GM23338 (cell line): ENCODE measurements around the gene MIOS. TPM values are rescaled to one million over a fixed set of nuclear protein-coding genes. Genes with fewer than 3 reads are reported as not detected.

Source experiments
- ATAC-seq: fragments of 200-7000 bp; cut with Tn5 transposase; 3 replicates; pipeline ENCODE4 v1.9.1; 2020
- DNase-seq: peaks from one replicate; pipeline ENCODE4 v3.0.0-alpha.2; 2015; ENCODE audit warnings: low spot score
- H2AFZ ChIP-seq: fragments of 200-600 bp; sonication (generic); 2 replicates; pipeline ENCODE4 v1.8.0; 2016; ENCODE audit warnings: antibody characterized with exemption, mild to moderate bottlenecking, moderate library complexity
- H3F3A ChIP-seq: fragments of 200-600 bp; sonication (generic); replicated peaks from 2 replicates; pipeline ENCODE4 v1.8.0; 2017; ENCODE audit warnings: antibody characterized with exemption, mixed run types, low read depth
- H3K27ac ChIP-seq: fragments of 200-600 bp; sonication (generic); 2 replicates; pipeline ENCODE4 v1.6.1; 2016; ENCODE audit warnings: low read depth
- H3K27me3 ChIP-seq: fragments of 200-600 bp; sonication (generic); 2 replicates; pipeline ENCODE4 v1.8.0; 2016; ENCODE audit warnings: mild to moderate bottlenecking, mixed run types, moderate library complexity; ENCODE audit not compliant: insufficient read depth
- H3K36me3 ChIP-seq: fragments of 200-600 bp; sonication (generic); 2 replicates; pipeline ENCODE4 v1.8.0; 2016; ENCODE audit warnings: mild to moderate bottlenecking; ENCODE audit not compliant: insufficient read depth
- H3K4me1 ChIP-seq: fragments of 200-600 bp; sonication (generic); 2 replicates; pipeline ENCODE4 v1.8.0; 2016; ENCODE audit warnings: mild to moderate bottlenecking, moderate library complexity; ENCODE audit not compliant: insufficient read depth
- H3K4me2 ChIP-seq: fragments of 200-600 bp; sonication (generic); 2 replicates; pipeline ENCODE4 v1.7.1; 2017; ENCODE audit warnings: mixed run types
- H3K4me3 ChIP-seq: fragments of 200-600 bp; sonication (generic); 2 replicates; pipeline ENCODE4 v1.6.1; 2016; ENCODE audit warnings: mixed run types
- H3K79me2 ChIP-seq: fragments of 200-600 bp; sonication (generic); replicated peaks from 2 replicates; pipeline ENCODE4 v1.8.0; 2017; ENCODE audit warnings: mild to moderate bottlenecking; ENCODE audit not compliant: insufficient read depth
- H3K9me2 ChIP-seq: fragments of 200-600 bp; sonication (generic); 2 replicates; pipeline ENCODE4 v1.8.0; 2017; ENCODE audit not compliant: insufficient read depth
- H4K20me1 ChIP-seq: fragments of 200-600 bp; sonication (generic); replicated peaks from 2 replicates; pipeline ENCODE4 v1.8.0; 2017; ENCODE audit warnings: mild to moderate bottlenecking; ENCODE audit not compliant: insufficient read depth
- H3K27ac Mint-ChIP-seq: 2 replicates; pipeline ENCODE4 v1.8.0; 2020; ENCODE audit warnings: inconsistent platforms, mild to moderate bottlenecking, moderate library complexity, mixed read lengths
- H3K27me3 Mint-ChIP-seq: 3 replicates; pipeline ENCODE4 v1.8.0; 2022; ENCODE audit warnings: low read depth, mild to moderate bottlenecking, moderate library complexity, mixed read lengths, inconsistent platforms; ENCODE audit not compliant: insufficient read depth, poor library complexity
- H3K36me3 Mint-ChIP-seq: 3 replicates; pipeline ENCODE4 v1.8.0; 2021; ENCODE audit warnings: low read depth, mild to moderate bottlenecking, inconsistent platforms, moderate library complexity, mixed read lengths
- H3K4me1 Mint-ChIP-seq: 3 replicates; pipeline ENCODE4 v1.8.0; 2020; ENCODE audit warnings: mild to moderate bottlenecking, inconsistent platforms, mixed read lengths
- H3K4me3 Mint-ChIP-seq: 3 replicates; pipeline ENCODE4 v1.8.0; 2021; ENCODE audit warnings: moderate library complexity, mild to moderate bottlenecking, inconsistent platforms, mixed read lengths
- H3K9me3 Mint-ChIP-seq: 3 replicates; pipeline ENCODE4 v1.8.0; 2020; ENCODE audit warnings: moderate library complexity, mild to moderate bottlenecking, inconsistent platforms, mixed read lengths
- EZH2 ChIP-seq: fragments of 200-600 bp; sonication (generic); IDR thresholded peaks from one replicate; pipeline ENCODE4 v1.8.0; 2017; ENCODE audit warnings: antibody characterized with exemption, mild to moderate bottlenecking, low read depth; ENCODE audit not compliant: unreplicated experiment
- EZH2phosphoT487 ChIP-seq: fragments of 200-600 bp; sonication (generic); IDR thresholded peaks from one replicate; pipeline ENCODE4 v1.8.1; 2018; ENCODE audit warnings: antibody characterized with exemption; ENCODE audit not compliant: unreplicated experiment
- ZNF114 ChIP-seq: fragments of 250-450 bp; sonication (Bioruptor Pico); IDR thresholded peaks from 2 replicates; pipeline ENCODE4 v1.5.0; 2020; ENCODE audit warnings: mild to moderate bottlenecking, moderate library complexity
- polyA plus RNA-seq: library from polyadenylated mRNA; unstranded; fragments of >200 nt; fragmentation: Nextera tagmentation; extraction: Ambion mirVana; gene quantifications from 2 replicates; pipeline ENCODE4 v1.2.1, GENCODE V29; 2016
- total RNA-seq: library from RNA; depleted of rRNA; stranded (reverse); fragments of >200 nt; shearing (Covaris generic); gene quantifications from 2 replicates; pipeline ENCODE4 v1.2.3, GENCODE V29; 2014
- TF ChIP-seq, protein P1 (sequence below): IDR thresholded peaks from one replicate; pipeline ENCODE4 v1.6.1; 2018; ENCODE audit warnings: antibody characterized with exemption; ENCODE audit not compliant: unreplicated experiment
- TF ChIP-seq, protein P2 (sequence below), 2 experiments: fragments of 200-600 bp in 1 of 2; sonication (generic) in 1 of 2; conservative IDR thresholded peaks; 2 replicates each; pipeline versions ENCODE4 v1.5.1 to v1.6.1; 2016 to 2017; ENCODE audit warnings: antibody characterized with exemption in 2 of 2, low read depth in 2 of 2, mild to moderate bottlenecking in 2 of 2, moderate library complexity in 1 of 2
- TF ChIP-seq, protein P3 (sequence below): IDR thresholded peaks from 2 replicates; pipeline ENCODE4 v1.6.1; 2016; ENCODE audit warnings: antibody characterized with exemption
- TF ChIP-seq, protein P4 (sequence below): fragments of 250-450 bp; sonication (Bioruptor Pico); IDR thresholded peaks from 2 replicates; pipeline ENCODE4 v1.5.0; 2020; ENCODE audit warnings: mild to moderate bottlenecking, moderate library complexity

Gene MIOS
- total and polyA plus RNA-seq, 2 experiments from 2014 or later: 13.1 to 85.7 TPM

DNA sequence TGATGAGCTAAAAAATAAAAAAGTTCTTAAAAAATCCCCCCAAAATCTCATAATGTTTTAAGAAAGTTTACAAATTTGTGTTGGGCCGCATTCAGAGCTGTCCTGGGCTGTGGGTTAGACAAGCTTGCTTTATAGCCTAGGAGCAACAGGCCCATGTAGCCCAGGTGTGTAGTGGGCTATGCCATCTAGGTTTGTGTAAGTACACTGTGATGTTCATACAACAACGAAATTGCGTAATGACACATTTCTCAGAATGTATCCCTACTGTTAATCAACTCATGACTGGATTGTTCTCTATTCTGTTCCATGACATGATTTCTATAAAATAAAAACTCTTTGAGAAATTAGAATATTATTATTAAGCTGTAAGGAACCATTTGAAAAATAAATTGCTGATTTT, 13.0 kb downstream of the MIOS start (continued):
- TF ChIP-seq, protein P1, sequence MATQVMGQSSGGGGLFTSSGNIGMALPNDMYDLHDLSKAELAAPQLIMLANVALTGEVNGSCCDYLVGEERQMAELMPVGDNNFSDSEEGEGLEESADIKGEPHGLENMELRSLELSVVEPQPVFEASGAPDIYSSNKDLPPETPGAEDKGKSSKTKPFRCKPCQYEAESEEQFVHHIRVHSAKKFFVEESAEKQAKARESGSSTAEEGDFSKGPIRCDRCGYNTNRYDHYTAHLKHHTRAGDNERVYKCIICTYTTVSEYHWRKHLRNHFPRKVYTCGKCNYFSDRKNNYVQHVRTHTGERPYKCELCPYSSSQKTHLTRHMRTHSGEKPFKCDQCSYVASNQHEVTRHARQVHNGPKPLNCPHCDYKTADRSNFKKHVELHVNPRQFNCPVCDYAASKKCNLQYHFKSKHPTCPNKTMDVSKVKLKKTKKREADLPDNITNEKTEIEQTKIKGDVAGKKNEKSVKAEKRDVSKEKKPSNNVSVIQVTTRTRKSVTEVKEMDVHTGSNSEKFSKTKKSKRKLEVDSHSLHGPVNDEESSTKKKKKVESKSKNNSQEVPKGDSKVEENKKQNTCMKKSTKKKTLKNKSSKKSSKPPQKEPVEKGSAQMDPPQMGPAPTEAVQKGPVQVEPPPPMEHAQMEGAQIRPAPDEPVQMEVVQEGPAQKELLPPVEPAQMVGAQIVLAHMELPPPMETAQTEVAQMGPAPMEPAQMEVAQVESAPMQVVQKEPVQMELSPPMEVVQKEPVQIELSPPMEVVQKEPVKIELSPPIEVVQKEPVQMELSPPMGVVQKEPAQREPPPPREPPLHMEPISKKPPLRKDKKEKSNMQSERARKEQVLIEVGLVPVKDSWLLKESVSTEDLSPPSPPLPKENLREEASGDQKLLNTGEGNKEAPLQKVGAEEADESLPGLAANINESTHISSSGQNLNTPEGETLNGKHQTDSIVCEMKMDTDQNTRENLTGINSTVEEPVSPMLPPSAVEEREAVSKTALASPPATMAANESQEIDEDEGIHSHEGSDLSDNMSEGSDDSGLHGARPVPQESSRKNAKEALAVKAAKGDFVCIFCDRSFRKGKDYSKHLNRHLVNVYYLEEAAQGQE: no peak
- TF ChIP-seq EZH2 (no peak), EZH2phosphoT487 (no peak), ZNF114 (CRISPR knock-in tag) (no peak)
- TF ChIP-seq, protein P2, sequence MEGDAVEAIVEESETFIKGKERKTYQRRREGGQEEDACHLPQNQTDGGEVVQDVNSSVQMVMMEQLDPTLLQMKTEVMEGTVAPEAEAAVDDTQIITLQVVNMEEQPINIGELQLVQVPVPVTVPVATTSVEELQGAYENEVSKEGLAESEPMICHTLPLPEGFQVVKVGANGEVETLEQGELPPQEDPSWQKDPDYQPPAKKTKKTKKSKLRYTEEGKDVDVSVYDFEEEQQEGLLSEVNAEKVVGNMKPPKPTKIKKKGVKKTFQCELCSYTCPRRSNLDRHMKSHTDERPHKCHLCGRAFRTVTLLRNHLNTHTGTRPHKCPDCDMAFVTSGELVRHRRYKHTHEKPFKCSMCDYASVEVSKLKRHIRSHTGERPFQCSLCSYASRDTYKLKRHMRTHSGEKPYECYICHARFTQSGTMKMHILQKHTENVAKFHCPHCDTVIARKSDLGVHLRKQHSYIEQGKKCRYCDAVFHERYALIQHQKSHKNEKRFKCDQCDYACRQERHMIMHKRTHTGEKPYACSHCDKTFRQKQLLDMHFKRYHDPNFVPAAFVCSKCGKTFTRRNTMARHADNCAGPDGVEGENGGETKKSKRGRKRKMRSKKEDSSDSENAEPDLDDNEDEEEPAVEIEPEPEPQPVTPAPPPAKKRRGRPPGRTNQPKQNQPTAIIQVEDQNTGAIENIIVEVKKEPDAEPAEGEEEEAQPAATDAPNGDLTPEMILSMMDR (conservative IDR thresholded peaks at IDR 0.05; ENCODE audit: low read depth in 2 of 2): no peak
- TF ChIP-seq, protein P3, sequence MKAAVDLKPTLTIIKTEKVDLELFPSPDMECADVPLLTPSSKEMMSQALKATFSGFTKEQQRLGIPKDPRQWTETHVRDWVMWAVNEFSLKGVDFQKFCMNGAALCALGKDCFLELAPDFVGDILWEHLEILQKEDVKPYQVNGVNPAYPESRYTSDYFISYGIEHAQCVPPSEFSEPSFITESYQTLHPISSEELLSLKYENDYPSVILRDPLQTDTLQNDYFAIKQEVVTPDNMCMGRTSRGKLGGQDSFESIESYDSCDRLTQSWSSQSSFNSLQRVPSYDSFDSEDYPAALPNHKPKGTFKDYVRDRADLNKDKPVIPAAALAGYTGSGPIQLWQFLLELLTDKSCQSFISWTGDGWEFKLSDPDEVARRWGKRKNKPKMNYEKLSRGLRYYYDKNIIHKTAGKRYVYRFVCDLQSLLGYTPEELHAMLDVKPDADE: no peak

DNA sequence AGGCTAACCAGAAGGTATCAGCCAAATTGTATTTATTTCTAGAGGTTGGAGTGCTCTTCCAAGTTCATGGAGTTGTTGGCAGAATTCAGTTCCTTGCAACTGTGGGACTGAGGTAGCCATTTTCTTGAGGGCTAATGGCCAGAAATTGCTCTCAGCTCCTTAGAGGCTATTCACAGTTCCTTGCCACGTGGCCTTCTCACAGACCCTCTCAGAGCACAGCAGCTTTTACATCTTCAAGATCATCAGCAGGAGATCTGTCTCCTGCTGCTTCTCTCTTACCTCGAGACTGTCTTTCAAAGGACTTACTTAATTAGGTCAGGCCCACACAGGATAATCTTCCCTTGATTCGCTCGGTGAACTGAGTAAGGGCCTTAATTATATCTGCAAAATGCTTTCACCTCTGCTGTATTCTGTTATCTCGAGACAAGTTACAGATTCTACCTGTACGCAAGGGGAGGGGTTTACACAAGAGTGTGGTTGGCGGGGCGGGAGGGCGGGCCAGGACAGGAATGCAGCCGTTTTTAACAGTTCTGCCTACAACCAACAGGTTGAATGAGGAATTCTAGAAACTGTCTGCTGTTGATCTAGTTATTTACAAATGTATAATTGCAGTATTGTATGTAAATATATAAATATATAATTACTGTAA, 15.0 kb downstream of the MIOS start:
- Histone ChIP-seq H2AFZ (no peak overlapping the region), H4K20me1 (no peaks in the 10 kb centered on the region), H3K4me1 (no peaks in the 10 kb centered on the region), H3K79me2 (peaks cover 6% of the 10 kb centered on the region; the same call in 1 of the 2 replicates), H3K36me3 (no peaks in the 10 kb centered on the region), H3K27ac (no peak overlapping the region; the same call in 1 of the 2 replicates), H3K4me3 (no peak overlapping the region), H3F3A (no peaks in the 10 kb centered on the region), H3K4me2 (no peak overlapping the region), H3K27me3 (no peaks in the 10 kb centered on the region), H3K9me2 (no peaks in the 10 kb centered on the region)
- Mint-ChIP-seq H3K9me3 (no peaks in the 10 kb centered on the region), H3K27me3 (no peaks in the 10 kb centered on the region), H3K4me1 (peaks cover 9% of the 10 kb centered on the region), H3K27ac (peak overlapping the region; percentile 88), H3K36me3 (peaks cover 16% of the 10 kb centered on the region; the same call in 2 of the 3 replicates), H3K4me3 (peak overlapping the region; percentile 34; the same call in 1 of the 3 replicates)
- peak; percentile 67 for DNase-seq
- ATAC-seq: peak; percentile 98
- TF ChIP-seq, protein P4, sequence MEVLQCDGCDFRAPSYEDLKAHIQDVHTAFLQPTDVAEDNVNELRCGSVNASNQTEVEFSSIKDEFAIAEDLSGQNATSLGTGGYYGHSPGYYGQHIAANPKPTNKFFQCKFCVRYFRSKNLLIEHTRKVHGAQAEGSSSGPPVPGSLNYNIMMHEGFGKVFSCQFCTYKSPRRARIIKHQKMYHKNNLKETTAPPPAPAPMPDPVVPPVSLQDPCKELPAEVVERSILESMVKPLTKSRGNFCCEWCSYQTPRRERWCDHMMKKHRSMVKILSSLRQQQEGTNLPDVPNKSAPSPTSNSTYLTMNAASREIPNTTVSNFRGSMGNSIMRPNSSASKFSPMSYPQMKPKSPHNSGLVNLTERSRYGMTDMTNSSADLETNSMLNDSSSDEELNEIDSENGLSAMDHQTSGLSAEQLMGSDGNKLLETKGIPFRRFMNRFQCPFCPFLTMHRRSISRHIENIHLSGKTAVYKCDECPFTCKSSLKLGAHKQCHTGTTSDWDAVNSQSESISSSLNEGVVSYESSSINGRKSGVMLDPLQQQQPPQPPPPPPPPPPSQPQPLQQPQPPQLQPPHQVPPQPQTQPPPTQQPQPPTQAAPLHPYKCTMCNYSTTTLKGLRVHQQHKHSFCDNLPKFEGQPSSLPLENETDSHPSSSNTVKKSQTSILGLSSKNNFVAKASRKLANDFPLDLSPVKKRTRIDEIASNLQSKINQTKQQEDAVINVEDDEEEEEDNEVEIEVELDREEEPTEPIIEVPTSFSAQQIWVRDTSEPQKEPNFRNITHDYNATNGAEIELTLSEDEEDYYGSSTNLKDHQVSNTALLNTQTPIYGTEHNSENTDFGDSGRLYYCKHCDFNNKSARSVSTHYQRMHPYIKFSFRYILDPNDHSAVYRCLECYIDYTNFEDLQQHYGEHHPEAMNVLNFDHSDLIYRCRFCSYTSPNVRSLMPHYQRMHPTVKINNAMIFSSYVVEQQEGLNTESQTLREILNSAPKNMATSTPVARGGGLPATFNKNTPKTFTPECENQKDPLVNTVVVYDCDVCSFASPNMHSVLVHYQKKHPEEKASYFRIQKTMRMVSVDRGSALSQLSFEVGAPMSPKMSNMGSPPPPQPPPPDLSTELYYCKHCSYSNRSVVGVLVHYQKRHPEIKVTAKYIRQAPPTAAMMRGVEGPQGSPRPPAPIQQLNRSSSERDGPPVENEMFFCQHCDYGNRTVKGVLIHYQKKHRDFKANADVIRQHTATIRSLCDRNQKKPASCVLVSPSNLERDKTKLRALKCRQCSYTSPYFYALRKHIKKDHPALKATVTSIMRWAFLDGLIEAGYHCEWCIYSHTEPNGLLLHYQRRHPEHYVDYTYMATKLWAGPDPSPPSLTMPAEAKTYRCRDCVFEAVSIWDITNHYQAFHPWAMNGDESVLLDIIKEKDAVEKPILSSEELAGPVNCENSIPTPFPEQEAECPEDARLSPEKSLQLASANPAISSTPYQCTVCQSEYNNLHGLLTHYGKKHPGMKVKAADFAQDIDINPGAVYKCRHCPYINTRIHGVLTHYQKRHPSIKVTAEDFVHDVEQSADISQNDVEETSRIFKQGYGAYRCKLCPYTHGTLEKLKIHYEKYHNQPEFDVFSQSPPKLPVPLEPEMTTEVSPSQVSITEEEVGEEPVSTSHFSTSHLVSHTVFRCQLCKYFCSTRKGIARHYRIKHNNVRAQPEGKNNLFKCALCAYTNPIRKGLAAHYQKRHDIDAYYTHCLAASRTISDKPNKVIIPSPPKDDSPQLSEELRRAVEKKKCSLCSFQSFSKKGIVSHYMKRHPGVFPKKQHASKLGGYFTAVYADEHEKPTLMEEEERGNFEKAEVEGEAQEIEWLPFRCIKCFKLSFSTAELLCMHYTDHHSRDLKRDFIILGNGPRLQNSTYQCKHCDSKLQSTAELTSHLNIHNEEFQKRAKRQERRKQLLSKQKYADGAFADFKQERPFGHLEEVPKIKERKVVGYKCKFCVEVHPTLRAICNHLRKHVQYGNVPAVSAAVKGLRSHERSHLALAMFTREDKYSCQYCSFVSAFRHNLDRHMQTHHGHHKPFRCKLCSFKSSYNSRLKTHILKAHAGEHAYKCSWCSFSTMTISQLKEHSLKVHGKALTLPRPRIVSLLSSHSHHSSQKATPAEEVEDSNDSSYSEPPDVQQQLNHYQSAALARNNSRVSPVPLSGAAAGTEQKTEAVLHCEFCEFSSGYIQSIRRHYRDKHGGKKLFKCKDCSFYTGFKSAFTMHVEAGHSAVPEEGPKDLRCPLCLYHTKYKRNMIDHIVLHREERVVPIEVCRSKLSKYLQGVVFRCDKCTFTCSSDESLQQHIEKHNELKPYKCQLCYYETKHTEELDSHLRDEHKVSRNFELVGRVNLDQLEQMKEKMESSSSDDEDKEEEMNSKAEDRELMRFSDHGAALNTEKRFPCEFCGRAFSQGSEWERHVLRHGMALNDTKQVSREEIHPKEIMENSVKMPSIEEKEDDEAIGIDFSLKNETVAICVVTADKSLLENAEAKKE (CRISPR knock-in tag): peak; percentile 68
- 0 out of 2 replicates have a peak, but pooled peaks have one; percentile 55 for TF ChIP-seq ZNF114 (CRISPR knock-in tag)
